Stomach smooth muscle (tissue), 2 donors: ENCODE results near the gene CALHM1.

Experiments
- H3K27ac ChIP-seq: one replicate; pipeline ENCODE4 v1.7.0; 2013; ENCODE audit warnings: mild to moderate bottlenecking, low read length, inconsistent platforms
- H3K27me3 ChIP-seq, 2 donors: one replicate each; pipeline ENCODE4 v1.7.0; 2013; ENCODE audit warnings: low read length in 2 of 2; ENCODE audit not compliant: insufficient read depth in 2 of 2, control insufficient read depth in 1 of 2
- H3K36me3 ChIP-seq, 2 donors: one replicate each; pipeline ENCODE4 v1.7.0; 2013; ENCODE audit warnings: low read length in 2 of 2; ENCODE audit not compliant: control insufficient read depth in 2 of 2, insufficient read depth in 2 of 2
- H3K4me1 ChIP-seq: one replicate; pipeline ENCODE4 v1.7.0; 2013; ENCODE audit warnings: low read length; ENCODE audit not compliant: control insufficient read depth, insufficient read depth
- H3K4me3 ChIP-seq, 2 donors: one replicate each; pipeline ENCODE4 v1.7.0; 2013; ENCODE audit warnings: low read length in 2 of 2
- H3K9ac ChIP-seq, 2 donors: one replicate each; pipeline ENCODE4 v1.7.0; 2013; ENCODE audit warnings: low read length in 2 of 2, mild to moderate bottlenecking in 1 of 2
- H3K9me3 ChIP-seq, 2 donors: one replicate each; pipeline ENCODE4 v1.7.0; 2013; ENCODE audit warnings: low read length in 2 of 2; ENCODE audit not compliant: control insufficient read depth in 2 of 2
- donor health status: healthy.
- donor health status: Pancreatic carcinoma.

CALHM1 gene

GRCh38 chr10:103455235-103455634, 3.5 kb downstream of the CALHM1 start:
- H3K27me3 ChIP-seq = no peaks in the 10 kb centered on the region
- H3K27ac ChIP-seq = no peak overlapping the region
- H3K9me3 ChIP-seq = no peaks in the 10 kb centered on the region
- H3K9ac ChIP-seq = no peak overlapping the region
- peaks cover 24% of the 10 kb centered on the region for H3K4me1 ChIP-seq
- H3K36me3 ChIP-seq = peaks cover 0 to 2% of the 10 kb centered on the region in 2 donors
- no peak overlapping the region for H3K4me3 ChIP-seq

GRCh38 chr10:103454026-103454425, 4.7 kb downstream of the CALHM1 start:
- Histone ChIP-seq H3K27ac (no peak overlapping the region), H3K4me3 (no peak overlapping the region), H3K4me1 (peaks cover 36% of the 10 kb centered on the region), H3K9me3 (no peaks in the 10 kb centered on the region), H3K36me3 (peaks cover 7% of the 10 kb centered on the region in 2 donors), H3K27me3 (no peaks in the 10 kb centered on the region), H3K9ac (no peak overlapping the region)

- H3K27ac ChIP-seq = peak overlapping the region; percentile 60
- no peaks in the 10 kb centered on the region for H3K27me3 ChIP-seq
- H3K36me3 ChIP-seq = peaks cover 7 to 11% of the 10 kb centered on the region in 2 donors
- H3K9me3 ChIP-seq = no peaks in the 10 kb centered on the region
- peak overlapping the region; percentile 74 to 86 for H3K4me3 ChIP-seq
- H3K9ac ChIP-seq = peak overlapping the region; percentile 55 to 66
- H3K4me1 ChIP-seq = peaks cover 42% of the 10 kb centered on the region
These were observed 6.0 kb downstream of the CALHM1 start for GRCh38 chr10:103452506-103453230.

GRCh38 chr10:103451831-103452505, 6.7 kb downstream of the CALHM1 start, which contains the start of gene CALHM2:
Gene CALHM2, minus strand, starts transcription at chr10:103452370. Its CDS starts 2,429 bp downstream, at chr10:103449941.
- Histone ChIP-seq H3K4me1 (peaks cover 47% of the 10 kb centered on the region), H3K4me3 (peak within 1 kb of the TSS; percentile 74 to 86)

GRCh38 chr10:103451091-103451813, 7.4 kb downstream of the CALHM1 start:
- Histone ChIP-seq H3K4me1 (peaks cover 52% of the 10 kb centered on the region), H3K4me3 (peak overlapping the region; percentile 74 to 86)

More at GRCh38 chr10:103451831-103452505, 6.7 kb downstream of the CALHM1 start, which contains the start of gene CALHM2:
- H3K9ac ChIP-seq = peak within 1 kb of the TSS; percentile 66 to 79
- H3K27ac ChIP-seq = peak within 1 kb of the TSS; percentile 60
- no peaks in the 10 kb centered on the region for H3K9me3 ChIP-seq
- H3K27me3 ChIP-seq = no peaks in the 10 kb centered on the region
- peaks cover 7 to 18% of the 10 kb centered on the region in 2 donors for H3K36me3 ChIP-seq

GRCh38 chr10:103450201-103450695, 8.5 kb downstream of the CALHM1 start:
- H3K9me3 ChIP-seq = no peaks in the 10 kb centered on the region
- peak overlapping the region; percentile 60 for H3K27ac ChIP-seq
- H3K36me3 ChIP-seq = peaks cover 7 to 25% of the 10 kb centered on the region in 2 donors
- H3K4me1 ChIP-seq = peaks cover 59% of the 10 kb centered on the region
- peak overlapping the region; percentile 64 to 66 for H3K9ac ChIP-seq
- no peaks in the 10 kb centered on the region for H3K27me3 ChIP-seq
- peak overlapping the region; percentile 74 to 86 for H3K4me3 ChIP-seq

More at GRCh38 chr10:103451091-103451813, 7.4 kb downstream of the CALHM1 start:
- no peaks in the 10 kb centered on the region for H3K27me3 ChIP-seq
- H3K27ac ChIP-seq = peak overlapping the region; percentile 60
- H3K36me3 ChIP-seq = peaks cover 7 to 22% of the 10 kb centered on the region in 2 donors
- H3K9me3 ChIP-seq = no peaks in the 10 kb centered on the region
- H3K9ac ChIP-seq = peak overlapping the region; percentile 66 to 79

GRCh38 chr10:103449208-103450144, 9.2 kb downstream of the CALHM1 start:
- H3K27me3 ChIP-seq = no peaks in the 10 kb centered on the region
- peak overlapping the region in 1 of 2 donors; percentile 86 for H3K4me3 ChIP-seq
- peaks cover 12 to 33% of the 10 kb centered on the region in 2 donors for H3K36me3 ChIP-seq
- no peak overlapping the region for H3K9ac ChIP-seq
- H3K4me1 ChIP-seq = peaks cover 63% of the 10 kb centered on the region
- H3K27ac ChIP-seq = peak overlapping the region; percentile 18
- H3K9me3 ChIP-seq = no peaks in the 10 kb centered on the region

GRCh38 chr10:103448746-103449145, 10.0 kb downstream of the CALHM1 start:
- Histone ChIP-seq H3K9me3 (no peaks in the 10 kb centered on the region), H3K36me3 (peaks cover 18 to 40% of the 10 kb centered on the region in 2 donors), H3K4me1 (peaks cover 67% of the 10 kb centered on the region)

GRCh38 chr10:103447187-103447586, 11.5 kb downstream of the CALHM1 start:
- no peak overlapping the region for H3K9ac ChIP-seq
- no peak overlapping the region for H3K4me3 ChIP-seq
- H3K9me3 ChIP-seq = no peaks in the 10 kb centered on the region
- no peak overlapping the region for H3K27ac ChIP-seq
- H3K36me3 ChIP-seq = peaks cover 33 to 49% of the 10 kb centered on the region in 2 donors
- H3K27me3 ChIP-seq = no peaks in the 10 kb centered on the region
- peaks cover 59% of the 10 kb centered on the region for H3K4me1 ChIP-seq

More at GRCh38 chr10:103448746-103449145, 10.0 kb downstream of the CALHM1 start:
- Histone ChIP-seq H3K27ac (peak overlapping the region; percentile 18), H3K9ac (no peak overlapping the region), H3K4me3 (peak overlapping the region in 1 of 2 donors; percentile 86), H3K27me3 (no peaks in the 10 kb centered on the region)
